ENCODE results near the gene IRF2BP2. TPM values are rescaled to one million over a fixed set of nuclear protein-coding genes. Genes with fewer than 3 reads are reported as not detected.

IRF2BP2 gene
- total and polyA plus RNA-seq, 2 of the 13 experiments (the other 11 are each of a cell fraction or from before 2014, with no cell fraction given), result 140 to 147 TPM

DNA sequence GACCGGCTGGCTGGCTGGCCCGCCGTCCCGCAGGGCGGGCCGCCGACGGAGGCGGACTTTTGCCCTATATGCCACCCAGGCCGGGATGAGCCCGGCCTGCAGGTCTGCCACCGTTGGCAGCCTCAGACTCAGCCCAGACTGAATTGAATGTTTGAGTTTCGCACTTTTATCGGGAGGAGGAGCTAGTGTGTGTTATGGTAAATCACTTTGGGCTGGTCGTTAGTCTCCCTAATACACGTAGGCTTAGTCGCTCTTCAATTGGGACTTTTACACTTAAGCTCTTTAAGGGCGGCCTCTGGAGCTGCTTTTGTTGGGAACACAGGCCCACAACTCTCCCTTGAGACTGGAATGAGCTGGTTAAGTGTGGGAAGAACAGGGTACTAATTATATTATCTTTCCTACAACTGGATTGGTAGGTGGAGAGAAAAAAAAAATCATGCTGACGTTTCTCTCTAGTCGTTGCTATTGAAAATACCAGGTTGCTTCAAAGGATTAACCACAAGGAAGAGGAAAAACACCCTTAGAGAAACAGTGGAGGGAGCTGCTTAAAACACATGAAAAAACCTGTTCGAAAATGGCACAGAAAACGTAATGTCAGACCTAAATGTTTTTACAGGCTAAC is 1.4 kb upstream of the IRF2BP2 start (continued):
- TF ChIP-seq ZNF530 (CRISPR knock-in tag; IDR thresholded peaks at IDR 0.05; ENCODE audit: low read depth) (no peak), THYN1 (CRISPR knock-in tag; IDR thresholded peaks at IDR 0.05; ENCODE audit: borderline replicate concordance, low read depth) (no peak), ZIK1 (CRISPR knock-in tag; IDR thresholded peaks at IDR 0.05; ENCODE audit: borderline replicate concordance, low read depth) (no peak), ZFP90 (CRISPR knock-in tag; IDR thresholded peaks at IDR 0.05; ENCODE audit: borderline replicate concordance) (no peak), YEATS2 (CRISPR knock-in tag; IDR thresholded peaks at IDR 0.05; ENCODE audit: borderline replicate concordance) (no peak; the same call in 1 of the 2 replicates), MIER2 (CRISPR knock-in tag; IDR thresholded peaks at IDR 0.05) (no peak), XRCC5 (optimal IDR thresholded peaks at IDR 0.05; ENCODE audit: low read length) (no peak), RBFOX2 (IDR thresholded peaks at IDR 0.05; ENCODE audit: low read depth, low read length) (peak; percentile 76), EZH2 (conservative IDR thresholded peaks at IDR 0.05; ENCODE audit: low read depth, low read length) (no peak), EP300 (IDR thresholded peaks at IDR 0.05; ENCODE audit: low read depth in 2 of 2, low read length in 2 of 2) (no peak; a peak in 1 of 4 replicates), EP300 (CRISPR knock-in tag; IDR thresholded peaks at IDR 0.05; ENCODE audit: borderline replicate concordance) (no peak; the same call in 1 of the 2 replicates), ZNF24 (IDR thresholded peaks at IDR 0.05) (no peak), HCFC1 (IDR thresholded peaks at IDR 0.05; ENCODE audit: low read depth, low read length) (no peak), CHD4 (IDR thresholded peaks at IDR 0.05; ENCODE audit: borderline replicate concordance, low read length) (peak; percentile 26; the same call in 1 of the 2 replicates), BORCS8-MEF2B (CRISPR knock-in tag; IDR thresholded peaks at IDR 0.05) (no peak), BRD4 (CRISPR knock-in tag; IDR thresholded peaks at IDR 0.05) (peak; percentile 87), KLF9 (CRISPR knock-in tag; IDR thresholded peaks at IDR 0.05; ENCODE audit: low read depth) (peak; percentile 48; the same call in 1 of the 2 replicates), KDM1A (CRISPR knock-in tag; IDR thresholded peaks at IDR 0.05) (no peak)
- TF ChIP-seq, protein P1, sequence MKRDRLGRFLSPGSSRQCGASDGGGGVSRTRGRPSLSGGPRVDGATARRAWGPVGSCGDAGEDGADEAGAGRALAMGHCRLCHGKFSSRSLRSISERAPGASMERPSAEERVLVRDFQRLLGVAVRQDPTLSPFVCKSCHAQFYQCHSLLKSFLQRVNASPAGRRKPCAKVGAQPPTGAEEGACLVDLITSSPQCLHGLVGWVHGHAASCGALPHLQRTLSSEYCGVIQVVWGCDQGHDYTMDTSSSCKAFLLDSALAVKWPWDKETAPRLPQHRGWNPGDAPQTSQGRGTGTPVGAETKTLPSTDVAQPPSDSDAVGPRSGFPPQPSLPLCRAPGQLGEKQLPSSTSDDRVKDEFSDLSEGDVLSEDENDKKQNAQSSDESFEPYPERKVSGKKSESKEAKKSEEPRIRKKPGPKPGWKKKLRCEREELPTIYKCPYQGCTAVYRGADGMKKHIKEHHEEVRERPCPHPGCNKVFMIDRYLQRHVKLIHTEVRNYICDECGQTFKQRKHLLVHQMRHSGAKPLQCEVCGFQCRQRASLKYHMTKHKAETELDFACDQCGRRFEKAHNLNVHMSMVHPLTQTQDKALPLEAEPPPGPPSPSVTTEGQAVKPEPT (CRISPR knock-in tag; IDR thresholded peaks at IDR 0.05; ENCODE audit: low read depth), result no peak
- TF ChIP-seq, protein P2, sequence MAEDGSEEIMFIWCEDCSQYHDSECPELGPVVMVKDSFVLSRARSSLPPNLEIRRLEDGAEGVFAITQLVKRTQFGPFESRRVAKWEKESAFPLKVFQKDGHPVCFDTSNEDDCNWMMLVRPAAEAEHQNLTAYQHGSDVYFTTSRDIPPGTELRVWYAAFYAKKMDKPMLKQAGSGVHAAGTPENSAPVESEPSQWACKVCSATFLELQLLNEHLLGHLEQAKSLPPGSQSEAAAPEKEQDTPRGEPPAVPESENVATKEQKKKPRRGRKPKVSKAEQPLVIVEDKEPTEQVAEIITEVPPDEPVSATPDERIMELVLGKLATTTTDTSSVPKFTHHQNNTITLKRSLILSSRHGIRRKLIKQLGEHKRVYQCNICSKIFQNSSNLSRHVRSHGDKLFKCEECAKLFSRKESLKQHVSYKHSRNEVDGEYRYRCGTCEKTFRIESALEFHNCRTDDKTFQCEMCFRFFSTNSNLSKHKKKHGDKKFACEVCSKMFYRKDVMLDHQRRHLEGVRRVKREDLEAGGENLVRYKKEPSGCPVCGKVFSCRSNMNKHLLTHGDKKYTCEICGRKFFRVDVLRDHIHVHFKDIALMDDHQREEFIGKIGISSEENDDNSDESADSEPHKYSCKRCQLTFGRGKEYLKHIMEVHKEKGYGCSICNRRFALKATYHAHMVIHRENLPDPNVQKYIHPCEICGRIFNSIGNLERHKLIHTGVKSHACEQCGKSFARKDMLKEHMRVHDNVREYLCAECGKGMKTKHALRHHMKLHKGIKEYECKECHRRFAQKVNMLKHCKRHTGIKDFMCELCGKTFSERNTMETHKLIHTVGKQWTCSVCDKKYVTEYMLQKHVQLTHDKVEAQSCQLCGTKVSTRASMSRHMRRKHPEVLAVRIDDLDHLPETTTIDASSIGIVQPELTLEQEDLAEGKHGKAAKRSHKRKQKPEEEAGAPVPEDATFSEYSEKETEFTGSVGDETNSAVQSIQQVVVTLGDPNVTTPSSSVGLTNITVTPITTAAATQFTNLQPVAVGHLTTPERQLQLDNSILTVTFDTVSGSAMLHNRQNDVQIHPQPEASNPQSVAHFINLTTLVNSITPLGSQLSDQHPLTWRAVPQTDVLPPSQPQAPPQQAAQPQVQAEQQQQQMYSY (CRISPR knock-in tag; IDR thresholded peaks at IDR 0.05), result no peak
- TF ChIP-seq, protein P3, sequence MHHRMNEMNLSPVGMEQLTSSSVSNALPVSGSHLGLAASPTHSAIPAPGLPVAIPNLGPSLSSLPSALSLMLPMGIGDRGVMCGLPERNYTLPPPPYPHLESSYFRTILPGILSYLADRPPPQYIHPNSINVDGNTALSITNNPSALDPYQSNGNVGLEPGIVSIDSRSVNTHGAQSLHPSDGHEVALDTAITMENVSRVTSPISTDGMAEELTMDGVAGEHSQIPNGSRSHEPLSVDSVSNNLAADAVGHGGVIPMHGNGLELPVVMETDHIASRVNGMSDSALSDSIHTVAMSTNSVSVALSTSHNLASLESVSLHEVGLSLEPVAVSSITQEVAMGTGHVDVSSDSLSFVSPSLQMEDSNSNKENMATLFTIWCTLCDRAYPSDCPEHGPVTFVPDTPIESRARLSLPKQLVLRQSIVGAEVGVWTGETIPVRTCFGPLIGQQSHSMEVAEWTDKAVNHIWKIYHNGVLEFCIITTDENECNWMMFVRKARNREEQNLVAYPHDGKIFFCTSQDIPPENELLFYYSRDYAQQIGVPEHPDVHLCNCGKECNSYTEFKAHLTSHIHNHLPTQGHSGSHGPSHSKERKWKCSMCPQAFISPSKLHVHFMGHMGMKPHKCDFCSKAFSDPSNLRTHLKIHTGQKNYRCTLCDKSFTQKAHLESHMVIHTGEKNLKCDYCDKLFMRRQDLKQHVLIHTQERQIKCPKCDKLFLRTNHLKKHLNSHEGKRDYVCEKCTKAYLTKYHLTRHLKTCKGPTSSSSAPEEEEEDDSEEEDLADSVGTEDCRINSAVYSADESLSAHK (CRISPR knock-in tag; IDR thresholded peaks at IDR 0.05; ENCODE audit: borderline replicate concordance), result no peak
- TF ChIP-seq, protein P4, sequence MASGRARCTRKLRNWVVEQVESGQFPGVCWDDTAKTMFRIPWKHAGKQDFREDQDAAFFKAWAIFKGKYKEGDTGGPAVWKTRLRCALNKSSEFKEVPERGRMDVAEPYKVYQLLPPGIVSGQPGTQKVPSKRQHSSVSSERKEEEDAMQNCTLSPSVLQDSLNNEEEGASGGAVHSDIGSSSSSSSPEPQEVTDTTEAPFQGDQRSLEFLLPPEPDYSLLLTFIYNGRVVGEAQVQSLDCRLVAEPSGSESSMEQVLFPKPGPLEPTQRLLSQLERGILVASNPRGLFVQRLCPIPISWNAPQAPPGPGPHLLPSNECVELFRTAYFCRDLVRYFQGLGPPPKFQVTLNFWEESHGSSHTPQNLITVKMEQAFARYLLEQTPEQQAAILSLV (CRISPR knock-in tag; IDR thresholded peaks at IDR 0.05; ENCODE audit: borderline replicate concordance), result no peak

Data from HepG2 (cell line).